Peyer's patch (tissue), 4 donors: ENCODE data around the gene EBF4.
"Not testable (repeated sequence)": the region's sequence is repeated elsewhere in the genome, so short reads cannot be mapped to it uniquely, and the experiment has no call there.

Experiments used
- POLR2A ChIP-seq, 2 donors: fragments of 450-650 bp; IDR thresholded peaks; one replicate each; pipeline ENCODE4 v1.5.1; 2017; ENCODE audit warnings: antibody characterized with exemption in 2 of 2, mild to moderate bottlenecking in 2 of 2, moderate library complexity in 2 of 2
- TF ChIP-seq, protein P1 (sequence below), 6 experiments: fragments of 450-650 bp in 4 of 6; fragments of 200-600 bp in 2 of 6; sonication (generic) in 1 of 6; IDR thresholded peaks; one replicate each; pipeline ENCODE4 v1.5.1; 2017 to 2019; ENCODE audit warnings: antibody characterized with exemption in 6 of 6, mild to moderate bottlenecking in 3 of 6, moderate library complexity in 1 of 6

DNA sequence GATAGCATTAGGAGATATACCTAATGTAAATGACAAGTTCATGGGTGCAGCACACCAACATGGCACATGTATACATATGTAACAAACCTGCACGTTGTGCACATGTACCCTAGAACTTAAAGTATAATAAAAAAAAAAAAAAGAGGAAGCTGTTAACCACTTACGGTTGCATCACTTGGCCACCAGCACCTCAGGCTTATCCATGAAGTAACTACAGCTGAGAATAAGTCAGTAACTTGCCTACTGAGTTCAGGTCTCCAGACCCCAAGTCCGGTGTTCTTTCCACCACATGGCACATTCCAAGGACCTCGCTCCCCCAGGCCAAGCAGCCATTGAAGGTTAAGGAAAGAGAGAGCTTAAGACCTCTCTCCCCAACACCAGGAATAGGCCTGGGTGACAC is 7.8 kb upstream of the EBF4 start:
- TF ChIP-seq, protein P1, sequence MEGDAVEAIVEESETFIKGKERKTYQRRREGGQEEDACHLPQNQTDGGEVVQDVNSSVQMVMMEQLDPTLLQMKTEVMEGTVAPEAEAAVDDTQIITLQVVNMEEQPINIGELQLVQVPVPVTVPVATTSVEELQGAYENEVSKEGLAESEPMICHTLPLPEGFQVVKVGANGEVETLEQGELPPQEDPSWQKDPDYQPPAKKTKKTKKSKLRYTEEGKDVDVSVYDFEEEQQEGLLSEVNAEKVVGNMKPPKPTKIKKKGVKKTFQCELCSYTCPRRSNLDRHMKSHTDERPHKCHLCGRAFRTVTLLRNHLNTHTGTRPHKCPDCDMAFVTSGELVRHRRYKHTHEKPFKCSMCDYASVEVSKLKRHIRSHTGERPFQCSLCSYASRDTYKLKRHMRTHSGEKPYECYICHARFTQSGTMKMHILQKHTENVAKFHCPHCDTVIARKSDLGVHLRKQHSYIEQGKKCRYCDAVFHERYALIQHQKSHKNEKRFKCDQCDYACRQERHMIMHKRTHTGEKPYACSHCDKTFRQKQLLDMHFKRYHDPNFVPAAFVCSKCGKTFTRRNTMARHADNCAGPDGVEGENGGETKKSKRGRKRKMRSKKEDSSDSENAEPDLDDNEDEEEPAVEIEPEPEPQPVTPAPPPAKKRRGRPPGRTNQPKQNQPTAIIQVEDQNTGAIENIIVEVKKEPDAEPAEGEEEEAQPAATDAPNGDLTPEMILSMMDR (IDR thresholded peaks at IDR 0.05), result not testable (repeated sequence)
- TF ChIP-seq POLR2A (IDR thresholded peaks at IDR 0.05), result not testable (repeated sequence)
